Activated CD4-positive, alpha-beta T cell treated with anti-CD3 and anti-CD28 coated beads for 4 hours (primary cell): Measurements from ENCODE around the gene CCSER2.
"Not testable (repeated sequence)": the region's sequence is repeated elsewhere in the genome, so short reads cannot be mapped to it uniquely, and the experiment has no call there.

ENCODE experiments used
- DNase-seq, 2 donors: peaks; one replicate each; pipeline ENCODE4 v3.0.0-alpha.2; 2020

CCSER2 gene

GRCh38 chr10:84525120-84525806 is 196.9 kb downstream of the CCSER2 start:
- no peak for DNase-seq

- DNase-seq, result not testable (repeated sequence)
Observed at GRCh38 chr10:84525807-84526182, 197.4 kb downstream of the CCSER2 start.

- DNase-seq, result not testable (repeated sequence)
Observed at GRCh38 chr10:84527386-84527785, 199.0 kb downstream of the CCSER2 start.

- not testable (repeated sequence) for DNase-seq
Observed at GRCh38 chr10:84528526-84528925, 200.1 kb downstream of the CCSER2 start.

GRCh38 chr10:84530724-84531325 is 202.4 kb downstream of the CCSER2 start:
- no peak for DNase-seq

GRCh38 chr10:84531396-84531795 is 203.0 kb downstream of the CCSER2 start:
- no peak for DNase-seq

- no peak for DNase-seq
Observed at GRCh38 chr10:84534168-84534567, 205.8 kb downstream of the CCSER2 start.

GRCh38 chr10:84537447-84537931 is 209.1 kb downstream of the CCSER2 start:
- DNase-seq, result peak; percentile 18 to 28

- no peak for DNase-seq
Observed at GRCh38 chr10:84538036-84538435, 209.6 kb downstream of the CCSER2 start.

GRCh38 chr10:84539216-84539615 is 210.8 kb downstream of the CCSER2 start:
- DNase-seq, result no peak

GRCh38 chr10:84540022-84540616 is 211.7 kb downstream of the CCSER2 start:
- no peak for DNase-seq

GRCh38 chr10:84540617-84541288 is 212.4 kb downstream of the CCSER2 start:
- DNase-seq, result peak; percentile 63 to 64

GRCh38 chr10:84541289-84541637 is 212.9 kb downstream of the CCSER2 start:
- no peak for DNase-seq

- DNase-seq, result no peak
Observed at GRCh38 chr10:84542522-84543490, 214.4 kb downstream of the CCSER2 start.

GRCh38 chr10:84543948-84544347 is 215.6 kb downstream of the CCSER2 start:
- no peak for DNase-seq

GRCh38 chr10:84545651-84546050 is 217.3 kb downstream of the CCSER2 start:
- DNase-seq, result no peak

GRCh38 chr10:84546609-84547008 is 218.2 kb downstream of the CCSER2 start:
- DNase-seq, result no peak

GRCh38 chr10:84547616-84548015 is 219.2 kb downstream of the CCSER2 start:
- DNase-seq, result no peak

- DNase-seq, result no peak
Observed at GRCh38 chr10:84548869-84549268, 220.5 kb downstream of the CCSER2 start.

GRCh38 chr10:84549368-84550165 is 221.2 kb downstream of the CCSER2 start:
- no peak for DNase-seq

- no peak for DNase-seq
Observed at GRCh38 chr10:84550756-84551436, 222.5 kb downstream of the CCSER2 start.
